ENCODE results near the gene TYRP1. TPM values are rescaled to one million over a fixed set of nuclear protein-coding genes. Genes with fewer than 3 reads are reported as not detected.

TYRP1 gene
- total RNA-seq, 2 experiments from 2014 or later = not detected

- ChIA-PET CTCF (no interaction called here), POLR2A (no interaction called here)
- no peak for DNase-seq
- no peak for TF ChIP-seq CTCF (IDR thresholded peaks at IDR 0.05)
- no peak overlapping the region for H3K27ac Mint-ChIP-seq
- intact Hi-C loops (cut with micrococcal nuclease) = no loop called here
- H3K9me3 Mint-ChIP-seq = peaks cover 4% of the 10 kb centered on the region
- no peak overlapping the region for H3K4me3 Mint-ChIP-seq
- no peaks in the 10 kb centered on the region for H3K27me3 Mint-ChIP-seq
- H3K4me1 Mint-ChIP-seq (ENCODE audit: low read depth) = no peaks in the 10 kb centered on the region
- no peaks in the 10 kb centered on the region for H3K36me3 Mint-ChIP-seq (ENCODE audit: low read depth)
- ATAC-seq = no peak
These were observed 6.3 kb downstream of the TYRP1 start for GRCh38 chr9:12699529-12699928.

DNA sequence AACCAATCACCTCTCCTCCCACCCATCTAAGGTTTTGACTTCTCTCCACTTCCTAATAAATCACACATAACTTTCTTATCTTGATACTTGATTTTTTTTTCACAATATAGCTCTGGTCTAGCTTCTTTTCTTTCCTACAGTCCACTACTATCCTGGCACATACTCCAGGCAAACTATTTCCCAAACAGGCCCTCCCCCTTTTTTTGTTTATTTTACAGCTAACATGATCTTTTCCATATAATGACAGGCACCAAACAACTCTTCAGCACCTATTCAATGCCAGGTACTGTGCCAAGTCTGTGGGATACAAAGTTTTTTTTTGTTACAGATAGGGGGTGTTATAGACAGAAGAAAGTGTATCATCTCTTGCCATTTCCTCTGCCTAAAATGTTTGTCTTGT lies 7.9 kb downstream of the TYRP1 start:
- POLR2A ChIA-PET = no interaction called here
- ATAC-seq (no peak), DNase-seq (no peak)
- Mint-ChIP-seq H3K4me3 (no peak overlapping the region), H3K4me1 (ENCODE audit: low read depth) (no peaks in the 10 kb centered on the region), H3K27ac (no peak overlapping the region), H3K9me3 (peaks cover 2% of the 10 kb centered on the region), H3K27me3 (no peaks in the 10 kb centered on the region), H3K36me3 (ENCODE audit: low read depth) (no peaks in the 10 kb centered on the region)
- CTCF ChIA-PET = no interaction called here
- intact Hi-C loops (cut with micrococcal nuclease) = no loop called here
- no peak for TF ChIP-seq CTCF (IDR thresholded peaks at IDR 0.05)

- Mint-ChIP-seq H3K4me1 (ENCODE audit: low read depth) (no peaks in the 10 kb centered on the region), H3K36me3 (ENCODE audit: low read depth) (no peaks in the 10 kb centered on the region), H3K27me3 (no peaks in the 10 kb centered on the region), H3K27ac (no peak overlapping the region), H3K4me3 (no peak overlapping the region), H3K9me3 (peaks cover 2% of the 10 kb centered on the region)
- ChIA-PET CTCF (no interaction called here), POLR2A (no interaction called here)
- ATAC-seq (no peak), DNase-seq (no peak)
- intact Hi-C loops (cut with micrococcal nuclease) = no loop called here
- TF ChIP-seq CTCF (IDR thresholded peaks at IDR 0.05) = no peak
These were observed 9.1 kb downstream of the TYRP1 start for GRCh38 chr9:12702160-12702758.

GRCh38 chr9:12703996-12704395 lies 10.8 kb downstream of the TYRP1 start:
- no peak for ATAC-seq

More at GRCh38 chr9:12703996-12704395, 10.8 kb downstream of the TYRP1 start:
- no peak overlapping the region for H3K27ac Mint-ChIP-seq
- CTCF ChIA-PET = interaction anchor here (0.6 kb wide), 1 partner anchor 23 kb away, joined by 3 read pairs; no protein-coding TSS in a partner anchor
- H3K27me3 Mint-ChIP-seq = no peaks in the 10 kb centered on the region
- intact Hi-C loops (cut with micrococcal nuclease) = no loop called here
- H3K9me3 Mint-ChIP-seq = peaks cover 2% of the 10 kb centered on the region
- DNase-seq = no peak
- no peaks in the 10 kb centered on the region for H3K36me3 Mint-ChIP-seq (ENCODE audit: low read depth)
- POLR2A ChIA-PET = no interaction called here
- H3K4me3 Mint-ChIP-seq = no peak overlapping the region
- no peak for TF ChIP-seq CTCF (IDR thresholded peaks at IDR 0.05)
- H3K4me1 Mint-ChIP-seq (ENCODE audit: low read depth) = no peaks in the 10 kb centered on the region

All from activated CD8-positive, alpha-beta T cell treated with anti-CD3 and anti-CD28 coated beads for 36 hours (primary cell).